Loucy (cell line): ENCODE results near the gene ENTREP1.

Source experiments
- H2AFZ ChIP-seq: fragments of 200-600 bp; sonication (generic); 2 replicates; pipeline ENCODE4 v1.6.0; 2016; ENCODE audit warnings: antibody characterized with exemption, mild to moderate bottlenecking, low read length, moderate library complexity
- H3F3A ChIP-seq: fragments of 200-600 bp; 2 replicates; pipeline ENCODE4 v1.6.0; 2016; ENCODE audit warnings: antibody characterized with exemption, low read depth, mild to moderate bottlenecking
- H3K27me3 ChIP-seq: fragments of 200-600 bp; sonication (generic); 2 replicates; pipeline ENCODE4 v1.6.1; 2014; ENCODE audit warnings: low read length, mild to moderate bottlenecking; ENCODE audit not compliant: insufficient read depth, poor library complexity, severe bottlenecking
- H3K36me3 ChIP-seq: fragments of 200-600 bp; sonication (generic); 2 replicates; pipeline ENCODE4 v1.6.1; 2016; ENCODE audit warnings: low read length; ENCODE audit not compliant: insufficient read depth
- H3K4me1 ChIP-seq: fragments of 200-600 bp; sonication (generic); 2 replicates; pipeline ENCODE4 v1.5.1; 2014; ENCODE audit warnings: low read length, mild to moderate bottlenecking; ENCODE audit not compliant: insufficient read depth, poor library complexity, severe bottlenecking
- H3K4me2 ChIP-seq: fragments of 200-600 bp; sonication (generic); 2 replicates; pipeline ENCODE4 v1.6.0; 2014; ENCODE audit warnings: antibody characterized with exemption, low read length, low read depth, mild to moderate bottlenecking; ENCODE audit not compliant: poor library complexity, severe bottlenecking
- H3K4me3 ChIP-seq: fragments of 200-600 bp; sonication (generic); 2 replicates; pipeline ENCODE4 v1.5.1; 2014; ENCODE audit warnings: low read length, mild to moderate bottlenecking, mixed read lengths; ENCODE audit not compliant: poor library complexity, severe bottlenecking
- H3K79me2 ChIP-seq: fragments of 200-600 bp; sonication (generic); 2 replicates; pipeline ENCODE4 v1.6.1; 2014; ENCODE audit warnings: low read length; ENCODE audit not compliant: insufficient read depth
- H3K9ac ChIP-seq: fragments of 200-600 bp; sonication (generic); 2 replicates; pipeline ENCODE4 v1.6.0; 2014; ENCODE audit warnings: mild to moderate bottlenecking, low read depth, low read length, moderate library complexity; ENCODE audit not compliant: poor library complexity, severe bottlenecking
- H3K9me2 ChIP-seq: fragments of 200-600 bp; sonication (generic); replicated peaks from 2 replicates; pipeline ENCODE4 v1.6.1; 2016; ENCODE audit warnings: low read depth, low read length, mixed read lengths
- H3K9me3 ChIP-seq: fragments of 200-600 bp; sonication (generic); 2 replicates; pipeline ENCODE4 v1.6.1; 2014; ENCODE audit warnings: mild to moderate bottlenecking, antibody characterized with exemption, low read length, low read depth; ENCODE audit not compliant: insufficient read depth
- H4K20me1 ChIP-seq: fragments of 200-600 bp; sonication (generic); 2 replicates; pipeline ENCODE4 v1.6.0; 2014; ENCODE audit warnings: antibody characterized with exemption, low read length, mild to moderate bottlenecking; ENCODE audit not compliant: insufficient read depth, poor library complexity, severe bottlenecking
- EZH2phosphoT487 ChIP-seq: fragments of 200-600 bp; IDR thresholded peaks from 2 replicates; pipeline ENCODE4 v1.6.1; 2018; ENCODE audit warnings: antibody characterized with exemption, mild to moderate bottlenecking, moderate library complexity, borderline replicate concordance
- TF ChIP-seq, protein P1 (sequence below): fragments of 200-600 bp; sonication (generic); conservative IDR thresholded peaks from 2 replicates; pipeline ENCODE4 v1.5.1; 2014; ENCODE audit warnings: mild to moderate bottlenecking, antibody characterized with exemption, low read length

Gene ENTREP1

DNA sequence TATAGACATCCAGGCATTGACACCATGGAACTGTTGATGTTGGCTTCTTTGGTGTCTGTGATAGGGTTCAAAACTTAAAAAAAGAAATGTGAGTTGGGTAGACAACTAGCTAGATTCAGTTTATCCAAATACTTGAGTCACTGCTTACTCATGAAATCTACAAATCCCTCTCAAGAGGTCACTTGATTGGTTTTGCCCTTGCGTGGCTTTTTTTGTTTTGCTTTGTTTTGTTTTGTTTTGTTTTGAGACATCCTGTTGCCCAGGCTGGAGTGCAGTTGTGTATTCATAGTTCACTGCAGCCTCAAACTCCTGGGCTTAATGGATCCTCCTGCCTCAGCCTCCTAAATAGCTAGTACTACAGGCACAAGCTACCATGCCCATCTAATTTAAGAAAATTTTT is 10.5 kb upstream of the ENTREP1 start:
- Histone ChIP-seq H3K27me3 (no peaks in the 10 kb centered on the region), H3K9ac (no peak overlapping the region), H3K79me2 (no peaks in the 10 kb centered on the region), H3K9me2 (no peaks in the 10 kb centered on the region), H3K4me3 (no peak overlapping the region), H3K4me1 (no peaks in the 10 kb centered on the region), H4K20me1 (no peaks in the 10 kb centered on the region), H2AFZ (no peak overlapping the region), H3F3A (no peaks in the 10 kb centered on the region), H3K9me3 (peaks cover 24% of the 10 kb centered on the region; the same call in 1 of the 2 replicates), H3K4me2 (no peak overlapping the region), H3K36me3 (no peaks in the 10 kb centered on the region)
- no peak for TF ChIP-seq EZH2phosphoT487
- TF ChIP-seq, protein P1, sequence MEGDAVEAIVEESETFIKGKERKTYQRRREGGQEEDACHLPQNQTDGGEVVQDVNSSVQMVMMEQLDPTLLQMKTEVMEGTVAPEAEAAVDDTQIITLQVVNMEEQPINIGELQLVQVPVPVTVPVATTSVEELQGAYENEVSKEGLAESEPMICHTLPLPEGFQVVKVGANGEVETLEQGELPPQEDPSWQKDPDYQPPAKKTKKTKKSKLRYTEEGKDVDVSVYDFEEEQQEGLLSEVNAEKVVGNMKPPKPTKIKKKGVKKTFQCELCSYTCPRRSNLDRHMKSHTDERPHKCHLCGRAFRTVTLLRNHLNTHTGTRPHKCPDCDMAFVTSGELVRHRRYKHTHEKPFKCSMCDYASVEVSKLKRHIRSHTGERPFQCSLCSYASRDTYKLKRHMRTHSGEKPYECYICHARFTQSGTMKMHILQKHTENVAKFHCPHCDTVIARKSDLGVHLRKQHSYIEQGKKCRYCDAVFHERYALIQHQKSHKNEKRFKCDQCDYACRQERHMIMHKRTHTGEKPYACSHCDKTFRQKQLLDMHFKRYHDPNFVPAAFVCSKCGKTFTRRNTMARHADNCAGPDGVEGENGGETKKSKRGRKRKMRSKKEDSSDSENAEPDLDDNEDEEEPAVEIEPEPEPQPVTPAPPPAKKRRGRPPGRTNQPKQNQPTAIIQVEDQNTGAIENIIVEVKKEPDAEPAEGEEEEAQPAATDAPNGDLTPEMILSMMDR, result no peak

DNA sequence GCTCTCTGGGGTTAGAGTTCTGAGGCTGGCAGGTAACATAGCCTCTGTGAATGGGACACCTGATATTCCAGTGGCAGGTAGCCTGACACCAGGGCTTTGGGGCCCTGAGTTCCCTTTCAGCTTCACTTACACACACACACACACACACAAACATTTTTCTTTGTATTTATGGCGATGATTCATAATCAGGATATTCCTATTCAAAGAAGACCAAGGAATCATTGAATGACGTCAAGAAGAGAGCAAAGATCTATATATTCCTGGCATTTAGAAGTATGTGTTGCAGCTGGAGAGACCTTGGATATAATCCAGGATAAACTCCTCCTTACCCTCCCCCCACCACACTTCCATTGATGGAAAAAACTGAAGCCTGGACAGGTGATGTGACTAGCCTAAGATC is 7.9 kb upstream of the ENTREP1 start:
- Histone ChIP-seq H3K9me3 (peaks cover 19% of the 10 kb centered on the region; the same call in 1 of the 2 replicates), H3K36me3 (no peaks in the 10 kb centered on the region), H3K4me2 (no peak overlapping the region), H4K20me1 (no peaks in the 10 kb centered on the region), H3K27me3 (no peaks in the 10 kb centered on the region), H2AFZ (no peak overlapping the region), H3K9me2 (no peaks in the 10 kb centered on the region), H3K4me1 (no peaks in the 10 kb centered on the region), H3F3A (no peaks in the 10 kb centered on the region), H3K9ac (no peak overlapping the region), H3K4me3 (no peak overlapping the region), H3K79me2 (no peaks in the 10 kb centered on the region)
- TF ChIP-seq, protein P1, result no peak

DNA sequence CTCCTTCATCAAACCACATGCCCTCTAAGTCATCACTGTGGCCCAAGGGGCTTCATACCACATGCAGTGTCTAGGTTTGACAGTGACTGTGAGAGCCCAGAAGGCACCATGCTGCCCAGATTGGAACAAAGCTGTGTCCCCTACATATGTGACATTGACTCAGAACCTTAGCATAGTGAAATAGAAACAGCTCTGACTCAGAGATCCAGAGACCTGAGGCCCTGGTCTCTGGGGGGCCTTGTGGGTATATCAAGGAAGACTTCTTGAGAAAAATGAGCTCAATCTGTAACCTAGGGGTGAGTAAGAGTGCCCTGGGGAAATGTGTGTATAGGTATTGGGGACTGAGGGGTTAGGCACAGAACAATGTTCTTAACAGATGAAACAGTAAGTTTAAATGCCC is 7.1 kb upstream of the ENTREP1 start:
- Histone ChIP-seq H2AFZ (no peak overlapping the region), H4K20me1 (no peaks in the 10 kb centered on the region), H3K79me2 (no peaks in the 10 kb centered on the region), H3K9ac (no peak overlapping the region), H3K9me2 (no peaks in the 10 kb centered on the region), H3K36me3 (no peaks in the 10 kb centered on the region), H3K27me3 (no peaks in the 10 kb centered on the region), H3K4me2 (no peak overlapping the region), H3K4me3 (no peak overlapping the region), H3F3A (no peaks in the 10 kb centered on the region), H3K9me3 (peaks cover 12% of the 10 kb centered on the region; the same call in 1 of the 2 replicates), H3K4me1 (no peaks in the 10 kb centered on the region)
- TF ChIP-seq, protein P1, result no peak
